GM12878 (cell line): ENCODE measurements around the gene EFCAB8. TPM values are rescaled to one million over a fixed set of nuclear protein-coding genes. Genes with fewer than 3 reads are reported as not detected.

ENCODE experiments used
- ATAC-seq: fragments of 200-7000 bp; cut with Tn5 transposase; 3 replicates; pipeline ENCODE4 v1.9.1; 2020; ENCODE audit warnings: mild to moderate bottlenecking, moderate library complexity
- BruUV-seq: library from RNA; stranded (reverse); fragments of 400-500 nt; replicated peaks from 2 replicates; lab custom pipeline; 2021; lab: Mats Ljungman, UMichigan
- CTCF ChIA-PET: fragments of 300-600 bp; sonication (Branson Sonifier 250); formaldehyde crosslinking; extraction: SDS; loops from one replicate; lab custom pipeline; 2021; ENCODE audit warnings: inconsistent platforms; lab: Yijun Ruan, JAX
- POLR2A ChIA-PET: fragments of 350-600 bp; formaldehyde crosslinking; extraction: SDS; loops from one replicate; lab custom pipeline; 2021; ENCODE audit warnings: inconsistent platforms; lab: Charles Lee
- RAD21 ChIA-PET: fragments of 300-600 bp; sonication (Branson Sonifier 250); formaldehyde crosslinking; loops from one replicate; lab custom pipeline; 2023; ENCODE audit warnings: antibody characterized with exemption; ENCODE audit not compliant: unreplicated experiment; lab: Charles Lee
- SMC1A ChIA-PET: fragments of 300-600 bp; sonication (Branson Sonifier 250); formaldehyde crosslinking; loops from one replicate; lab custom pipeline; 2023; ENCODE audit not compliant: unreplicated experiment, uncharacterized antibody; lab: Charles Lee
- DNase-seq: peaks from one replicate; pipeline ENCODE4 v3.0.0-alpha.2; 2011; ENCODE audit warnings: low read depth, low spot score
- FAIRE-seq: peaks from 3 replicates; lab custom pipeline; 2011; peaks lifted over from hg19 to GRCh38; lab: Jason Lieb, UNC
- H2AFZ ChIP-seq: 2 replicates; pipeline ENCODE4 v1.6.0; 2011; ENCODE audit warnings: low read depth, low read length, control low read depth; ENCODE audit not compliant: control insufficient read depth
- H3K27ac ChIP-seq: 2 replicates; pipeline ENCODE4 v1.5.1; 2011; ENCODE audit warnings: control low read depth; ENCODE audit not compliant: control insufficient read depth, insufficient read depth
- H3K27me3 ChIP-seq, 2 experiments: replicated peaks in 1 of 2; 2 replicates each; pipeline versions ENCODE4 v1.6.0 to v1.6.1; 2011; ENCODE audit warnings: low read length in 1 of 2; ENCODE audit not compliant: control insufficient read depth in 2 of 2, insufficient read depth in 2 of 2
- H3K36me3 ChIP-seq, 2 experiments: 2 replicates each; pipeline ENCODE4 v1.5.1; 2011; ENCODE audit warnings: low read length in 1 of 2; ENCODE audit not compliant: control insufficient read depth in 2 of 2, insufficient read depth in 2 of 2
- H3K4me1 ChIP-seq: 2 replicates; pipeline ENCODE4 v1.6.1; 2011; ENCODE audit warnings: mild to moderate bottlenecking, low read length, moderate library complexity, mixed read lengths; ENCODE audit not compliant: control insufficient read depth, insufficient read depth
- H3K4me2 ChIP-seq: 2 replicates; pipeline ENCODE4 v1.6.0; 2011; ENCODE audit warnings: control low read depth; ENCODE audit not compliant: control insufficient read depth, insufficient read depth
- H3K4me3 ChIP-seq: fragments of 200-600 bp; sonication (generic); 2 replicates; pipeline ENCODE4 v1.5.1; 2016
- H3K79me2 ChIP-seq: 2 replicates; pipeline ENCODE4 v1.6.0; 2011; ENCODE audit warnings: low read length; ENCODE audit not compliant: control insufficient read depth, insufficient read depth
- H3K9ac ChIP-seq: 2 replicates; pipeline ENCODE4 v1.8.0; 2011; ENCODE audit warnings: low read length, control low read depth, mixed read lengths; ENCODE audit not compliant: control insufficient read depth, insufficient read depth
- H3K9me3 ChIP-seq: replicated peaks from 3 replicates; pipeline ENCODE4 v1.5.1; 2011; ENCODE audit warnings: mild to moderate bottlenecking, low read length; ENCODE audit not compliant: control insufficient read depth, insufficient read depth
- H4K20me1 ChIP-seq: 2 replicates; pipeline ENCODE4 v1.6.0; 2011; ENCODE audit not compliant: control insufficient read depth, insufficient read depth
- BACH1 ChIP-seq: fragments of 450-650 bp; IDR thresholded peaks from 2 replicates; pipeline ENCODE4 v1.6.1; 2017; ENCODE audit warnings: mild to moderate bottlenecking, borderline replicate concordance
- BRCA1 ChIP-seq: IDR thresholded peaks from 2 replicates; pipeline ENCODE4 v1.6.1; 2011; ENCODE audit warnings: low read depth, low read length, improper control_type of control experiment
- CBFB ChIP-seq: IDR thresholded peaks from 2 replicates; pipeline ENCODE4 v1.6.1; 2016; ENCODE audit warnings: antibody characterized with exemption, low read depth
- CHD2 ChIP-seq: IDR thresholded peaks from 2 replicates; pipeline ENCODE4 v1.6.1; 2011; ENCODE audit warnings: low read depth, low read length, improper control_type of control experiment, borderline replicate concordance
- CREB1 ChIP-seq: IDR thresholded peaks from 2 replicates; pipeline ENCODE4 v1.6.1; 2012; ENCODE audit warnings: low read depth, mild to moderate bottlenecking, inconsistent platforms
- E4F1 ChIP-seq: fragments of 450-650 bp; IDR thresholded peaks from 2 replicates; pipeline ENCODE4 v1.6.1; 2018; ENCODE audit warnings: borderline replicate concordance, mild to moderate bottlenecking; ENCODE audit not compliant: partially characterized antibody
- NFYA ChIP-seq: IDR thresholded peaks from 2 replicates; pipeline ENCODE4 v1.6.1; 2011; ENCODE audit warnings: low read depth, mild to moderate bottlenecking, low read length, improper control_type of control experiment, borderline replicate concordance
- NRF1 ChIP-seq: conservative IDR thresholded peaks from 2 replicates; pipeline ENCODE4 v1.6.1; 2011; ENCODE audit warnings: mild to moderate bottlenecking, low read depth, low read length, improper control_type of control experiment
- RAD21 ChIP-seq: IDR thresholded peaks from 2 replicates; pipeline ENCODE4 v1.6.1; 2011; ENCODE audit warnings: mild to moderate bottlenecking, low read depth, low read length, moderate library complexity; ENCODE audit not compliant: insufficient read depth
- RB1 ChIP-seq: fragments of 450-650 bp; formaldehyde crosslinking; IDR thresholded peaks from 2 replicates; pipeline ENCODE4 v1.6.1; 2017; ENCODE audit warnings: mild to moderate bottlenecking, borderline replicate concordance
- SRF ChIP-seq, 2 experiments: IDR thresholded peaks; 2 replicates each; pipeline ENCODE4 v1.6.1; 2011; ENCODE audit warnings: low read depth in 2 of 2, low read length in 2 of 2, mild to moderate bottlenecking in 1 of 2, moderate library complexity in 1 of 2
- TCF7 ChIP-seq: IDR thresholded peaks from 2 replicates; pipeline ENCODE4 v1.6.1; 2014; ENCODE audit warnings: antibody characterized with exemption, borderline replicate concordance
- WGBS: methylation state at CpG from one replicate; pipeline ENCODE4 v1.1.6; 2016; ENCODE audit warnings: low lambda C conversion rate; ENCODE audit not compliant: insufficient replicate concordance, insufficient coverage; ENCODE audit errors: missing lambda C conversion rate; 5-methylcytosine and 5-hydroxymethylcytosine counted together
- in situ Hi-C: fragments of 300-500 bp; cut with MboI; formaldehyde crosslinking; loops from 9 replicates; pipeline ENCODE4 v1.14.3; 2018; ENCODE audit warnings: mixed read lengths
- intact Hi-C: fragments of 100-400 bp; cut with micrococcal nuclease; formaldehyde crosslinking; loops from one replicate; pipeline ENCODE4 v1.14.2; 2022; ENCODE audit not compliant: unreplicated experiment
- polyA plus RNA-seq, 11 experiments: library from polyadenylated mRNA; depleted of rRNA in 4 of 11; unstranded in 6 of 11; stranded (reverse) in 5 of 11; fragments of >200 nt; fragmentation: Nextera tagmentation in 4 of 11; fragmentation: Illumina TruSeq in 1 of 11; extraction: Ambion mirVana in 4 of 11; extraction: Trizol in 1 of 11; gene quantifications; 1 replicate in 1 of 11; 2 replicates in 10 of 11; pipeline versions ENCODE4 v1.2.1 to v1.2.3, GENCODE V29; 2011 to 2016; ENCODE audit warnings: inconsistent platforms in 2 of 11, missing spikeins in 2 of 11, low read depth in 1 of 11
- total RNA-seq, 4 experiments: library from RNA; depleted of rRNA in 3 of 4; stranded (reverse); fragments of >200 nt in 3 of 4; fragmentation: Illumina TruSeq in 1 of 4; extraction: Trizol in 1 of 4; gene quantifications; 2 replicates each; pipeline versions ENCODE4 v1.2.1 to v1.2.3, GENCODE V29; 2013 to 2021

Gene EFCAB8
- total and polyA plus RNA-seq, 10 of the 15 experiments (the other 5 are each of a cell fraction or from before 2014, with no cell fraction given) = 0.04 to 0.18 (median 0.06) TPM; not detected in 4

- intact Hi-C loops = no loop called here
- RAD21 ChIA-PET = no interaction called here
- TF ChIP-seq CBFB (no peak), NFYA (no peak), BACH1 (no peak), SRF (IDR thresholded peaks at IDR 0.05; ENCODE audit: low read depth in 2 of 2, low read length in 2 of 2) (no peak), NRF1 (no peak), RB1 (no peak), RAD21 (no peak), E4F1 (no peak), BRCA1 (no peak), TCF7 (no peak), CREB1 (no peak), CHD2 (no peak)
- FAIRE-seq (no peak), ATAC-seq (no peak), DNase-seq (no peak)
- no peaks in the 10 kb centered on the region for H3K27me3 ChIP-seq
- POLR2A ChIA-PET = no interaction called here
- no peaks in the 10 kb centered on the region for H4K20me1 ChIP-seq
- H3K9me3 ChIP-seq = no peaks in the 10 kb centered on the region
- 76% methylated on average over 5 of the region's 5 CpGs for WGBS
- no peak overlapping the region for H3K4me3 ChIP-seq
- no peaks in the 10 kb centered on the region for H3K4me1 ChIP-seq
- no peak overlapping the region for H3K4me2 ChIP-seq
- H3K79me2 ChIP-seq = no peaks in the 10 kb centered on the region
- CTCF ChIA-PET = interaction anchor here (0.7 kb wide), 1 partner anchor 343 kb away, joined by 3 read pairs; no protein-coding TSS in a partner anchor
- SMC1A ChIA-PET = no interaction called here
- in situ Hi-C loops = no loop called here
- no TSS peak for BruUV-seq
- no peak overlapping the region for H3K27ac ChIP-seq
- no peak overlapping the region for H3K9ac ChIP-seq
- H3K36me3 ChIP-seq = no peaks in the 10 kb centered on the region
- H2AFZ ChIP-seq = no peak overlapping the region
These were observed 24.4 kb downstream of the EFCAB8 start for GRCh38 chr20:32883081-32883480.
